PFSK-1 (cell line): Measurements from ENCODE around the gene PPIH.
A peak's percentile ranks its signal among the peaks of the same experiment; 100 is the strongest.

ENCODE experiments used
- FOXP2 ChIP-seq: optimal IDR thresholded peaks from 2 replicates; pipeline ENCODE3; 2011; ENCODE audit warnings: borderline replicate concordance, control low read depth, inconsistent platforms; ENCODE audit not compliant: insufficient read depth; ENCODE audit errors: extremely low read length, extremely low read depth
- POLR2AphosphoS5 ChIP-seq: IDR thresholded peaks from 2 replicates; pipeline ENCODE4 v1.6.1; 2012; ENCODE audit warnings: low read depth, mild to moderate bottlenecking, control low read depth, low read length, moderate library complexity
- SIN3A ChIP-seq: IDR thresholded peaks from 2 replicates; pipeline ENCODE4 v1.6.1; 2012; ENCODE audit warnings: mild to moderate bottlenecking, low read length, moderate library complexity, borderline replicate concordance; ENCODE audit not compliant: insufficient read depth
- TAF1 ChIP-seq: IDR thresholded peaks from 2 replicates; pipeline ENCODE4 v1.6.1; 2012; ENCODE audit warnings: low read length, control low read depth, borderline replicate concordance; ENCODE audit not compliant: insufficient read depth
- TF ChIP-seq, protein P1 (sequence below), 2 experiments: IDR thresholded peaks; 2 replicates each; pipeline versions ENCODE4 v1.6.1 to v1.8.0; 2011 to 2012; ENCODE audit warnings: low read depth in 2 of 2, low read length in 2 of 2, control low read depth in 1 of 2, inconsistent platforms in 1 of 2, mild to moderate bottlenecking in 1 of 2, moderate library complexity in 1 of 2; ENCODE audit not compliant: insufficient read depth in 1 of 2

PPIH gene

DNA sequence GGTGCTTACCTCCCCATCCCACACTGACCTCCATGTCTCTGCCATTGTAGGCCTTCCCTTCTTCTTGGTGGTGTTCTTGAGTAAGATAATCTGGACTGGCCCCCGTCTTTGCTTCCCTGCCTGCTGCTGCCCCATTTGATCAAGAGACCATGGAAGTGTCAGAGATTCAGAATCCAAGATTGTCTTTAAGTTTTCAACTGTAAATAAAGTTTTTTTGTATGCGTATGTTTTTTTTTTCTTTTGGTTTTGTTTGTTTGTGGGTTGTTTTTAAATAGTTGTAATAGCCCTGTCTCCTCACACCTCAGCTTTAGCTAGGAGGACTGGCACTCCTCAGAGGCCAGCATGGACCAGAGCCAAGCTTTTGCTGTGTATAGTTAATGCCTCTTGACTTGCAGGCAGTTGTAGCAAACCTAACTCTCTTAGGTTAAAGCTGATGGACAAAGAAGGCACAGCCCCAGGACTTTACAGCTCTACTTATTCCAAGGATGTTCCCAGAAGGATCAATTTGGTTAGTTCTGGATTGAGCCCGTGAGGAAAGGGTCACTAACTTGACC lies 18.4 kb downstream of the PPIH start:
- TF ChIP-seq SIN3A (no peak), TAF1 (no peak), FOXP2 (no peak), POLR2AphosphoS5 (no peak)
- TF ChIP-seq, protein P1, sequence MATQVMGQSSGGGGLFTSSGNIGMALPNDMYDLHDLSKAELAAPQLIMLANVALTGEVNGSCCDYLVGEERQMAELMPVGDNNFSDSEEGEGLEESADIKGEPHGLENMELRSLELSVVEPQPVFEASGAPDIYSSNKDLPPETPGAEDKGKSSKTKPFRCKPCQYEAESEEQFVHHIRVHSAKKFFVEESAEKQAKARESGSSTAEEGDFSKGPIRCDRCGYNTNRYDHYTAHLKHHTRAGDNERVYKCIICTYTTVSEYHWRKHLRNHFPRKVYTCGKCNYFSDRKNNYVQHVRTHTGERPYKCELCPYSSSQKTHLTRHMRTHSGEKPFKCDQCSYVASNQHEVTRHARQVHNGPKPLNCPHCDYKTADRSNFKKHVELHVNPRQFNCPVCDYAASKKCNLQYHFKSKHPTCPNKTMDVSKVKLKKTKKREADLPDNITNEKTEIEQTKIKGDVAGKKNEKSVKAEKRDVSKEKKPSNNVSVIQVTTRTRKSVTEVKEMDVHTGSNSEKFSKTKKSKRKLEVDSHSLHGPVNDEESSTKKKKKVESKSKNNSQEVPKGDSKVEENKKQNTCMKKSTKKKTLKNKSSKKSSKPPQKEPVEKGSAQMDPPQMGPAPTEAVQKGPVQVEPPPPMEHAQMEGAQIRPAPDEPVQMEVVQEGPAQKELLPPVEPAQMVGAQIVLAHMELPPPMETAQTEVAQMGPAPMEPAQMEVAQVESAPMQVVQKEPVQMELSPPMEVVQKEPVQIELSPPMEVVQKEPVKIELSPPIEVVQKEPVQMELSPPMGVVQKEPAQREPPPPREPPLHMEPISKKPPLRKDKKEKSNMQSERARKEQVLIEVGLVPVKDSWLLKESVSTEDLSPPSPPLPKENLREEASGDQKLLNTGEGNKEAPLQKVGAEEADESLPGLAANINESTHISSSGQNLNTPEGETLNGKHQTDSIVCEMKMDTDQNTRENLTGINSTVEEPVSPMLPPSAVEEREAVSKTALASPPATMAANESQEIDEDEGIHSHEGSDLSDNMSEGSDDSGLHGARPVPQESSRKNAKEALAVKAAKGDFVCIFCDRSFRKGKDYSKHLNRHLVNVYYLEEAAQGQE (IDR thresholded peaks at IDR 0.05; ENCODE audit: insufficient read depth in 1 of 2, low read depth in 2 of 2, low read length in 2 of 2): no peak

DNA sequence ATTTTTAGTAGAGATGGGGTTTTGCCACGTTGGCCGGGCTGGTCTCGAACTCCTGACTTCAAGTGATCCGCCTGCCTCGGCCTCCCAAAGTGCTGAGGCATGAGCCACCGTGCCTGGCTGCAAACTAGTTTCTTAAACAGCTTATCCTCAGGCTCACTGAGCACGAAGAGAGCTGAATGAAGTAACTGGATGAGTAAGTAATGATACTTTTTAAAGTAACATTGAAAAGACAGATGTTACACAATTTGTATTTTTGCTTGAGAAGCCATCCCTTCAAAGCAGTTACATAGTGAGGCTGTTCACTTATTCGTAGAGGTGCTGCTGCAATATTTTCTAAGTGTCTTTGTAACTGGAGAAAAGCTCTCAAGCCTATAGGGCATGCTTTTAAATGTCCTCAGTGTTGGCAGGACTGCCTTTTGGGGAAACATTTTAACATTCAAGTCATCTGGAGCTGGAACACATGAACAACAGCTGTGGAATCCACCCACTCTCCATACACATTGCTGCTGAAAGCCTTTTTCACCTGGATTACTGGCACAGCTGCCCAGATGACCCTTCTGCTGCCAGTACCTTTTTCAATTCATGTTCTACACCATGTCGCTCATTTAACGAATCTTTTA lies 21.3 kb downstream of the PPIH start:
- TF ChIP-seq TAF1 (no peak), POLR2AphosphoS5 (no peak), SIN3A (no peak), FOXP2 (no peak)
- TF ChIP-seq, protein P1 (IDR thresholded peaks at IDR 0.05; ENCODE audit: insufficient read depth in 1 of 2, low read depth in 2 of 2, low read length in 2 of 2): no peak

DNA sequence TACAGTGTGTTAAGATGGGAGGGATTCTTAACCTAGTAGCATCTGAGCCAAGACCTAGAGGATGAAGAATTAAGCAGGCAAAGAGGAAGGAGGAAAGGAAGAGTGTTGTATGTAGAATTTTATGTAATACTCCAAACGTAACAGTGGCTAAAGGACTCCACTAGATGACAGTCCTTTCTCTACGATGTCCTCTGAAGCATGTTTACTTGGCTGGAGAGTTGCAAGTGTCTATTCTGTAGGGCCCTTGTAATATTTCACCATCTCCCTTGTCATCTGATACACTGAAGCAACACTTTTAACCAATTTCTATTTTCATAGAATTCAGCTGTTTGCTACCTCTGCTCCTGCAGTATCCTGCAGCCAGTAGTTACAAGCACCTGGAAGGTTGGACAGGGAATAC lies 21.8 kb downstream of the PPIH start:
- TF ChIP-seq POLR2AphosphoS5 (no peak), SIN3A (no peak), TAF1 (no peak), FOXP2 (no peak)
- TF ChIP-seq, protein P1 (IDR thresholded peaks at IDR 0.05; ENCODE audit: insufficient read depth in 1 of 2, low read depth in 2 of 2, low read length in 2 of 2): no peak

DNA sequence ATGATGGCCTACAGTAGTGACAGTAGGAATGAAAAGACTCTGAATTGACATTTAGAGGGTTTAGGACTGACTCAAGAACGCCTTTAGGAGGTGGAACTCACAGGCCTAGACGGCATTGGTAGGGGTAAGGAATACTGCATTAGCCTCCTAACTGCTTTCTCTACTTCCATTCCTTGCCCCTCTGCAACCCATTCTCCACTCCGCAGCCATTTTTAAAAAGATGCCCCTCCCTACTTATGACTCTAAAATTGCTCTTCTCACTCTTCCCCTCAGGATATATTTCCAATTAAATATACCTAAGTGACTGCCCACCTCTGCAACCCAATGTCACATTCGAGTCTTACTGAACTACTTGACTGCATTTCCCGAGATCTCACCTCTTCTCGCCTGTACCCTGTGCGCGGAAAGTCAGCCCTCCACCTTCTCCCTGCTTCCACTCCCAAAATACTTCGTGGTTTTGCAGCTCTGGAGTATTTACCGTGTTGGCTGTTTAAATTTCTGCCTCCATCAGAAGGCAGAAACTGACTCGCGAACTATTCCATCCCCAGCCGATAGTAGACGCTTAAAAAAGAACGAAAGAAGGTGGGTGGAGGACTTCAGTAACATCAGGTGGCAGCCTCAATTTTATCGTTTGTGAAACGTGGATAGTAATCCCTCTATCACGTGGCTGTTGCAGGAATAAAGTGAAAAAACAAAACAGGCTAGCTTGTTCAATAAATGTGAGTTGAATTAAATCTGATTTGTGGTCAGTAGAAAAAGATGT lies 22.9 kb downstream of the PPIH start:
- 0 out of 2 replicates have a peak, but pooled peaks have one; percentile 29 for TF ChIP-seq TAF1
- no peak for TF ChIP-seq POLR2AphosphoS5
- TF ChIP-seq FOXP2: no peak

DNA sequence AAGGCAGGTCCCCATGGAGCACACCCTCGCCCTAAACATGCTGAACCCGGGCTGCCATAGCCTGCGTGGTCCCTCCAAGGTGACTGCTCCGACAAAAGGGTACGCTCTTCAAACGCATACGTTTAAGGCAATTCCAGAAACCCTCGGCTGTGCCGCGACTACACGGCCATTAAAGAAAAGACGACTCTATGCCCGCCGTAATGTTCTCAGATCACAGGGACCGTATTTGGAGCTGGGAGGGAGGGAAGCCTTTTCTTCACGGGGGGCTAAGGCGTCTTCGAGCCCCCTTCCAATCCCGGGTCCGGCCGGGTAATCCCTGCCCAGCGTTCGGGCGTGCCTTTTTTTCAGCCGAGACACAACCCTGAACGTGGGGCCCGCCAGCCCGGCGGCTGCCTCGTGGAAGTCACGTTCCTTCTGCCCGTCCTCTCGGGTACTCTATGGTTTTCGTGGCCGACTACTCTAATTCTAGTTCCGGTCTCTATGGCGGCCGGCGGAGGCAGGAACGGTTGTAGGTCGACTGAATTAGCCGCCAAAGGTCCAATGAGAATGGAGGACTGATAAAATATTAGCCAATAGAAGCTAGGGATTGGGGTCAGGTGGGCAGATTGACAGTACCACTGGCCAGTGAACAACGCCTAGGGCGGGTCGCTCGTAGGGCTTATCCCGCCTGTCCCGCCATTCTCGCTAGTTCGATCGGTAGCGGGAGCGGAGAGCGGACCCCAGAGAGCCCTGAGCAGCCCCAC lies 23.7 kb downstream of the PPIH start, which contains the start of gene YBX1:
Gene YBX1, plus strand, starts transcription at position 678 of the 743 bp plus-strand sequence. CDS start 148 bp downstream, outside the sequence.
- TF ChIP-seq FOXP2 (no peak), SIN3A (no peak), TAF1 (no peak), POLR2AphosphoS5 (peak; percentile 63; the same call in 1 of the 2 replicates)
- TF ChIP-seq, protein P1 (IDR thresholded peaks at IDR 0.05; ENCODE audit: insufficient read depth in 1 of 2, low read depth in 2 of 2, low read length in 2 of 2): no peak
